HUES6 (cell line): ENCODE results near the gene PIF1.
A peak's percentile ranks its signal among the peaks of the same experiment; 100 is the strongest.

ENCODE experiments used
- H3K27ac ChIP-seq: 2 replicates; pipeline ENCODE4 v1.7.0; 2013; ENCODE audit warnings: low read depth, mild to moderate bottlenecking, low read length, inconsistent platforms
- H3K27me3 ChIP-seq: 2 replicates; pipeline ENCODE4 v1.6.1; 2013; ENCODE audit warnings: low read length; ENCODE audit not compliant: control insufficient read depth, insufficient read depth
- H3K36me3 ChIP-seq: 2 replicates; pipeline ENCODE4 v1.6.1; 2013; ENCODE audit warnings: low read length; ENCODE audit not compliant: control insufficient read depth, insufficient read depth
- H3K4me1 ChIP-seq: 2 replicates; pipeline ENCODE4 v1.6.1; 2013; ENCODE audit warnings: low read length; ENCODE audit not compliant: control insufficient read depth, insufficient read depth
- H3K4me3 ChIP-seq: 2 replicates; pipeline ENCODE4 v1.5.1; 2013; ENCODE audit warnings: low read depth, low read length
- H3K9ac ChIP-seq: one replicate; pipeline ENCODE4 v1.6.1; 2013; ENCODE audit warnings: mild to moderate bottlenecking, low read length
- H3K9me3 ChIP-seq: 2 replicates; pipeline ENCODE4 v1.6.1; 2013; ENCODE audit warnings: low read depth, low read length; ENCODE audit not compliant: control insufficient read depth, insufficient read depth

Gene PIF1

DNA sequence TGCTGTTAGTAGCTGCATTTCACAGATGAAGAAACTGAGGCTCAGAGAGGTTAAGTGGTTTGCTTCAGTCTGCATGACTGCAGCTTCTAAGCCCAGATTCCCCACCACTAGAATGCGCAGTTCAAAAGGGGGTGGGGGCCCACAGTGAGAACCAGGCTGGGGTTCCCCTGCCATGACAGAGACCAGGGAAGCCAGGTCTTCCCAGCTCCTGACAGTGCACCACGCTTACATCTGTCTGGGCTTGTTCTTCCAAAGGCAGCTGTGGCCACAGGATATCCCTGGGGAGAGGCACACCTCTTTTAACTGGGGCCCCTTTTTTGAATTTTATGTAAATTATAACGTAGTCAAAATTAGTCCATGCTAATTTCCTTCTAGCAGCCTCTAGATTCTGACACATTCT lies 21.6 kb upstream of the PIF1 start:
- Histone ChIP-seq H3K27ac (no peak overlapping the region), H3K4me1 (peaks cover 57% of the 10 kb centered on the region), H3K9ac (no peak overlapping the region), H3K4me3 (no peak overlapping the region), H3K36me3 (peaks cover 27% of the 10 kb centered on the region), H3K27me3 (no peaks in the 10 kb centered on the region), H3K9me3 (no peaks in the 10 kb centered on the region)

DNA sequence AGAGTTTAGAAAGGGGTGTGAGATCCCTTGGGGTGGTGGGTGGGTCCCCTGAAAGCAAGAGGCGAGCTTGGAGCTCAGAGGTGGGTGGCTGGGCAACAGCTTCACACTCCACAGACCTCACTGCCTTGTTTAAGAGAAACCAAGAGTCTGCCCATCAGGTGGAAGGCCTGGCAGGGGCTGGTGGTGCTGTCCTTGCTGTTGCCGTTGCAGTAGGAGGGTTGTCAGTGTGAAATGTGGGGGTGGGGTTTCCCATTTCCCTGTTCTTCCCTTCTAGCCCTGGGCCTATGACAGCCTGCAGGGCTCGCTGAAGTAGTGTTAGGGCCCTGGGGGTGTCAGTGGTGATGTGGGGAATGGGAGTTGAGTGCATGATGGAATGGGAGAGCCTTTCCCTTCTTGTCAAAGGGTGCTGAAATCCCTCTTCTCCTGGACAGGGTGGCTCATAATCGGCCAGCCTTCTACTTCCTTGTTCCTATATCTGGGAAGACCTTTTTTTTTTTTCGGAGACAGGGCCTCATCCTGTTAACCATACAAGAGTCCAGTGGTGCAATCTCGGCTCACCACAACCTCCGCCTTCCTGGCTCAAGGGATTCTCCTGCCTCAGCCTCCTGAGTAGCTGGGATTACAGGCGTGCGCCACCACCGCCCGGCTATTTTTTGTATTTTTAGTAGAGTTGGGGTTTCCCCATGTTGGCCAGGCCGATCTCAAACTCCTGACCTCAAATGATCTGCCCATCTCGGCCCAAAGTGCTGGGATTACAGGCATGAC lies 20.6 kb upstream of the PIF1 start:
- Histone ChIP-seq H3K36me3 (peaks cover 27% of the 10 kb centered on the region), H3K4me1 (peaks cover 47% of the 10 kb centered on the region), H3K27ac (no peak overlapping the region), H3K9ac (peak overlapping the region; percentile 2), H3K9me3 (no peaks in the 10 kb centered on the region), H3K4me3 (no peak overlapping the region), H3K27me3 (no peaks in the 10 kb centered on the region)

DNA sequence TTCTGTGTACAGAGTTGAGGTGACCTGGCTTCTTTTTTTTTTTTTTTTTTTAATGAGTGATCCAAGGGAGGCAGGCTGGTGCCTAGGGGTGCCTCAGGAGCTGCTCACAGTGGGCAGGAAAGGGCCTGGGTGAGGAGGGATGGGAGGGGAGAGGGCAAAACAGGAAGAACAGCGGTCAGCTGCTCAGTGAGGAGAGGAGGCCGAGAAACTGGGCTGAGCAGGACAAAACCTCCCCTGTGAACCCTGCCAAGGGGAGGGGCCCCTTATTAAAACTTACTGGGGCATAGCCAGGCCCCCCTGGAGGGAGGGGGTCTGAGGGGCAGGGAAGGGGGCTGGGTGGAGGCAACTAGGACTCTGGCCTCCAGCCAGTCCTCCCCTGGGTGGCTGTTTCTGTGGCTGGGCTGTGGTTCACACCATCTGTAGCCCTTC lies 19.8 kb upstream of the PIF1 start:
- Histone ChIP-seq H3K27ac (no peak overlapping the region), H3K9ac (peak overlapping the region; percentile 2), H3K4me3 (no peak overlapping the region; the same call in 1 of the 2 replicates), H3K36me3 (peaks cover 19% of the 10 kb centered on the region), H3K4me1 (peaks cover 45% of the 10 kb centered on the region), H3K27me3 (no peaks in the 10 kb centered on the region), H3K9me3 (no peaks in the 10 kb centered on the region)

DNA sequence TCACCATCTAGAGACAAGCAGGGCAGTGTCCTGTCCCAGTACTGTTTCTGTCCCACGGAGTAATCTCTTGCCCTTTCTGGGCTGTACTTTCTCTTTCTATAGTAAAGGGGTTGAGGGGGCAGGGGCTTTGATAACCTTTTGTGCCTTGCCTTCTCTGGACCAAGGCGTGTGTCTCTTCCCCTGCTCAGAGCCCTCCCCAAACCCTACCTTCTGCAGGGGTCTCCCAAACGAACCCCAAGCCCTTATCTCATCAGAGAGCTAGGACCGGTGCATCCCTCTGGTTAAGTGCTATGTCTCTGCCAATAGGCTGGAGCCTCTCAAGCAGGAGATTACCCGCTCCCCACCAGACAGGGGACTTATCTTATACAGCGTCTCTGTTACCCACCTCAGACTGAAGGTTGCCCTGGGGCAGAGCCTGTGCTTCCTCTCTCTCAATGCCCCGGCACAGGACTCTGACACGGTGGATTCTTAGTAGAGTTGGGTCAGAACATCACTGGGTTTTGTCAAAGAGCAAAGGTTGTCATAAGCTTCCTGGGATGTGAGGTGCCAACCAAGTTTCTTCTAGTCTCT lies 19.2 kb upstream of the PIF1 start:
- Histone ChIP-seq H3K4me3 (peak overlapping the region; percentile 13; the same call in 1 of the 2 replicates), H3K36me3 (peaks cover 15% of the 10 kb centered on the region), H3K9ac (no peak overlapping the region)

DNA sequence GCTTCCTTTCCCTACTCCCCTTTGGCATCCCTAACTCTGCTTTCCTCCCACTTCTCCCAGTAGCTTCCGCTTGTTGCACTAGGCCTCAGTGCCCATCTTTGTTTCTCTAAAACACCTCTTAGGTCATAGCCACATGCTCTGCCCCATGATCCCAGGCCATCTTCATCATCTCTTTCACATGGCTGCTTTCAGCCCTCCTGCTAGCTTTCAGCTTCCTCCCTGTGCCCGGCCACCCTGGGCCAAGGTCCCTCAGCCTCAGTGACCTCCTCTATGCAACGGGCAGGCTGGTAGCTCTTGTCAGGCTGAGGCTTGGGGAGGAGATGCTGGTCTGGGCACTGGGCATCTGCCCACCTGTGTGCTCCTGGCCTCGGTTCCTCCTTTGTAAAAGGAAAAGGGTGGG lies 18.5 kb upstream of the PIF1 start:
- Histone ChIP-seq H3K36me3 (peaks cover 12% of the 10 kb centered on the region), H3K27ac (no peak overlapping the region), H3K27me3 (no peaks in the 10 kb centered on the region), H3K4me1 (peaks cover 45% of the 10 kb centered on the region), H3K9ac (no peak overlapping the region), H3K9me3 (no peaks in the 10 kb centered on the region), H3K4me3 (0 out of 2 replicates have a peak overlapping the region, but pooled peaks have one; percentile 8)

More for the DNA sequence above, 19.2 kb upstream of the PIF1 start:
- Histone ChIP-seq H3K27ac (no peak overlapping the region), H3K27me3 (no peaks in the 10 kb centered on the region), H3K9me3 (no peaks in the 10 kb centered on the region), H3K4me1 (peaks cover 45% of the 10 kb centered on the region)

DNA sequence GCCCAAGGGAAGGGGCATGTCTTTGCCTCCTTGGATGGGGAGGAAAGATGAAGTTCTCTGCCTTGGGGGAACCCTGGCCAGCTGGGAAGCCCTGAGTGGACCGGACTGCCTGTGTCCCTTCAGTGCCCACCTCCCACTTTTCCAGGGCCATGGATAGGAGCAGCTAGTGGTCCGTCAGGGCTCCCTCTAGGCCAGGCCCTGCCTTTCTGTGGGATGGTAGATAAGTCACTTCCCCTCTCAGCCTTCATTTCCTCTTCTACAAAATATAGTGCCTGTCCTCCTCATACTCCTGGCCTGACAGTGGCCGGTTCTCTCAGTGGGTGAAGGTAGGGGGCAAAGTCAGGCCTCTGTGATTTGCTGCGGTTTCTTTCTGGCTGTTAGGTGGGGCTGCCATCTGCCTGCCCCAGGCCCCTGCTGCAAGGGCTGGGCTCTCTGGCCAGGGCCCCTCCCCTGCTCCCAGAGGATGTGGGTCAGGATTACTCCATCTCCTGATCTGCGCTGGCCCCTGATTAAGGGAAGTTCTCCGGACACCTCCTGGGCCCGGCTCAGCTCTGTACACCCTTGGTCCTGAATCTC lies 17.6 kb upstream of the PIF1 start:
- no peaks in the 10 kb centered on the region for H3K27me3 ChIP-seq
- peaks cover 7% of the 10 kb centered on the region for H3K36me3 ChIP-seq
- H3K4me1 ChIP-seq = peaks cover 45% of the 10 kb centered on the region
- no peak overlapping the region for H3K27ac ChIP-seq
- H3K9me3 ChIP-seq = no peaks in the 10 kb centered on the region
- H3K4me3 ChIP-seq = peak overlapping the region; percentile 89
- peak overlapping the region; percentile 83 for H3K9ac ChIP-seq

DNA sequence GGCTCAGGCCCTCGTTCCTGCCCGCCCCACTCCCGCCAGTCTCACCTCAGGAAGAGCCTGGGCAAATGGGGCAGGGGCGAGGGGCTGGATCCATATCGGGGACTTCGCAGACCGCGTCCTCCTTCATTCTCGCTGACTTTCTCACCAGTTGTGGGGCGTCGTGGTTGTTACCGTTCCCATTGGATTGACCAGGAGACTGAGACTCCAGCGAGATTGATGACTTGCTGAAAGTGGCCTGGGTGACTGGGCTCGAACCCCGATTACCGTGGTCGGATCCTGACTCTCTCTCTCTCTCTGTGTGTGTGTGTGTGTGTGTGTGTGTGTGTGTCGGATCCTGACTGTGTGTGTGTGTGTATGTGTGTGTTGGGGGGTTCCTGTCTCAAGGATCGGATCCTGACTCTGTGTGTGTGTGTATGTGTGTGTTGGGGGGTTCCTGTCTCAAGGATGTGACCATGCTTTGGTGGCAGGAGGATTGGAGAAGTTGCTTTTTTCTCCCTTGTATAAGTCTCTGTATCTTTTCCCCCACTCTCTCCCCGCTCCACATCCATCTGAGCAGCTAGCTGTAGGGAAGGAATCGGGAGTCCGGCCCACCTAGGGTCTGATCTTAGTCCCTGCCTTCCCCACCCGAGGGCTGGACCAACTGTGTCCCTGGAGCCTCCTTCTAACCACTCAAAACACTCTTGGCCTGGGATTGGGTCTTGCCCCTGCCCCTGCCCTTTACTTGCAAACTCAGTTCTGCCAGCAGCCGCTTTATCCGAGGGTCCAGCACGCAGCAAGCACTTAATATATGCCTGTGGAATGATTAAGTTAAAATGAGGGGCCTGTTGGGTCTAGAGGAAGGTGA lies 16.9 kb upstream of the PIF1 start:
- H3K9me3 ChIP-seq = no peaks in the 10 kb centered on the region
- no peaks in the 10 kb centered on the region for H3K27me3 ChIP-seq
- no peak overlapping the region for H3K27ac ChIP-seq
- H3K36me3 ChIP-seq = peaks cover 7% of the 10 kb centered on the region
- H3K4me1 ChIP-seq = peaks cover 45% of the 10 kb centered on the region
- peak overlapping the region; percentile 83 for H3K9ac ChIP-seq
- H3K4me3 ChIP-seq = peak overlapping the region; percentile 89

DNA sequence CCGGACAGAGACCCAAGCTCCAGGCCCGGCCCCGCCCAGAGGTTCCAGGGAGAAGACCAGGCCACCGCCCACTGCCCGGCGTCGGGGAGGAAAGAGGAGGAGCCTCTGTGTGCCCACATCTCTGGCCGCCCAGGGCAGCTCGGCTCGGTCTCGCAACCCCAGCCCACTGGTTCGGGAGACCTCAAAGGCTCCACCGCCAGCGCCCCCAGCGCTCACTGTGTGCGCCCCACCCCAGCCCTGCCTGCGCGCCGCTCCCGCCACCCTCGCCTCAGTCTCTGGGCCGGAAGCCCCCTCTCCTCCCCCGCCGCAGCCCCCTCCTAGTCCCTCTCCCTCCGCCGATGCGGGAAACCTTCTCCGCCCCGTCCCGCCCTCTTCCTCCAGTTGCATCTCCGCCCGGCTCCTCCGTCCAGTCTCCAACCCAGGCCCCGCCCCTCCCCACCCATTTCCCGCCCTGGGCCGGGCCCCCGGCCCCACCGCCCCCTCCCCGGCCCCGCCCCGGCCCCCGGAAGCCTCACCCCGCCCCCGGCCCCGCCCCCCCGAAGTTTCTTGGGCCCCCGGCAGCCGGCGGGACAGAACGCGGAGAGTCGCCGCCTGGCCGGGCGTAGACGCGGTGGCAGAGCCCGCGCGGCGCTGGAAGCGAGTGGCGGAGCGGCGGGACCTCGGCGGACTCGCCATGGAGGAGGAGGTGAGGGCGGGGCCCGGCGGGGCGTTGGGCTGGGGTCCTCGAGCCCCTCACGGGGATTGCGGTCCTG lies 16.1 kb upstream of the PIF1 start, which contains the start of gene PLEKHO2:
Gene PLEKHO2, plus strand, starts transcription at position 572 of the 752 bp plus-strand sequence. Its CDS starts 102 bp downstream, at position 674.
- Histone ChIP-seq H3K27ac (peak within 1 kb of the TSS; percentile 54; the same call in 1 of the 2 replicates), H3K9me3 (no peaks in the 10 kb centered on the region), H3K4me3 (peak within 1 kb of the TSS; percentile 89), H3K36me3 (peaks cover under 1% of the 10 kb centered on the region; the same call in 1 of the 2 replicates), H3K27me3 (no peaks in the 10 kb centered on the region), H3K9ac (peak within 1 kb of the TSS; percentile 83), H3K4me1 (peaks cover 38% of the 10 kb centered on the region)

DNA sequence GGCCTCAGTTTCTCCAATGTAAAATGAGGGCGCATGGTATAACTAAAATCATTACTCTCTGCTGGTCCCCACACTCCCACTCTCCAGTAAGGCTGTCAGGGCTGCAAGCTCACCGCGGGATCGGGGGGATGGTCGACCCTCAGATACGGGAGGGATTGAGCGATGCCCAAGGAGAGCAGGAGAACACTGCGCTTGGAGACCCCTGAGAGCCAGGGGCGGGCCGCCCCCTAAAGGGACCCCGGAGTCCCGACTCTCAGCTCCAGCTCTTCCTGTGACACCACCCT lies 15.6 kb upstream of the PIF1 start:
- H3K27me3 ChIP-seq = no peaks in the 10 kb centered on the region
- H3K36me3 ChIP-seq = no peaks in the 10 kb centered on the region
- peak overlapping the region; percentile 65 for H3K9ac ChIP-seq
- peaks cover 41% of the 10 kb centered on the region for H3K4me1 ChIP-seq
- peak overlapping the region; percentile 54; the same call in 1 of the 2 replicates for H3K27ac ChIP-seq
- H3K9me3 ChIP-seq = no peaks in the 10 kb centered on the region
- H3K4me3 ChIP-seq = peak overlapping the region; percentile 73

DNA sequence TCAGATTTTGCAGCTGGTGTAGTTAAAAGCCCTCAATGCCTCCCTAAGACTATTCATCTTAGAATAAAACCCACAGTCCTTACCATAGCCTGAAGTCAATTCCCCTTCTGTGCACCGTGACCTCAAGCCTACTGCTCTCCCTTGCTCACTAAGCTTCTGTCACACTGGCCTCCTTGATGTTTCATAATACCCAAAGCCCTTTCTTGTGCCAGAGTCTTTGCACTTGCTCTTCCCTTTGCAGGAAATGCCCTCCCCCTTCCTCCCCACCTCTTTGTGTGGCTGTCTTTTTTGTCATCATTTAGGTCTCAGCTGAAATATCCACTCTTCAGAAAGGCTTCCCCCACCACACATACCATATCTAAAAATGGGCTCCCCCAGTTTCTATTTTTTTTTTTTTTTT lies 12.1 kb upstream of the PIF1 start:
- no peak overlapping the region for H3K27ac ChIP-seq

More for the DNA sequence above, 12.1 kb upstream of the PIF1 start:
- H3K4me3 ChIP-seq = no peak overlapping the region
- no peaks in the 10 kb centered on the region for H3K27me3 ChIP-seq
- no peak overlapping the region for H3K9ac ChIP-seq
- H3K4me1 ChIP-seq = peaks cover 14% of the 10 kb centered on the region
- no peaks in the 10 kb centered on the region for H3K36me3 ChIP-seq
- no peaks in the 10 kb centered on the region for H3K9me3 ChIP-seq
